LHCN-M2 (cell line): ENCODE results near the gene INTS12. TPM values are rescaled to one million over a fixed set of nuclear protein-coding genes. Genes with fewer than 3 reads are reported as not detected.
"Not testable (repeated sequence)": the region's sequence is repeated elsewhere in the genome, so short reads cannot be mapped to it uniquely, and the experiment has no call there.

Experiments
- DNase-seq: peaks from one replicate; pipeline ENCODE4 v3.0.0-alpha.2; 2012; ENCODE audit warnings: low read depth
- polyA plus RNA-seq: library from polyadenylated mRNA; unstranded; fragments of >200 nt; gene quantifications from one replicate; pipeline ENCODE4 v1.2.1, GENCODE V29; 2012; ENCODE audit warnings: missing spikeins
- total RNA-seq: library from RNA; depleted of rRNA; stranded (reverse); fragments of >200 nt; gene quantifications from 2 replicates; pipeline ENCODE4 v1.2.3, GENCODE V29; 2014; rRNA removed

INTS12 gene
- total RNA-seq: 18.1 and 23.9 TPM in 2 replicates
- polyA plus RNA-seq: 17.2 TPM

- DNase-seq: peak; percentile 91
Measured at GRCh38 chr4:105708181-105709080, at the start of gene INTS12, which contains the start of gene GSTCD. INTS12 (minus strand) TSS chr4:105708689; CDS start chr4:105700005, 8,684 bp downstream. GSTCD (plus strand) TSS chr4:105708784; CDS start chr4:105717614, 8,830 bp downstream.

GRCh38 chr4:105755375-105755774 is 46.9 kb upstream of the INTS12 start:
- no peak for DNase-seq

- no peak for DNase-seq
Measured at GRCh38 chr4:105753361-105753760, 44.9 kb upstream of the INTS12 start.

- no peak for DNase-seq
Measured at GRCh38 chr4:105751718-105752299, 43.3 kb upstream of the INTS12 start.

GRCh38 chr4:105748222-105748621 is 39.7 kb upstream of the INTS12 start:
- DNase-seq: no peak

GRCh38 chr4:105741548-105741947 is 33.1 kb upstream of the INTS12 start:
- peak; percentile 48 for DNase-seq

- DNase-seq: not testable (repeated sequence)
Measured at GRCh38 chr4:105735217-105735616, 26.7 kb upstream of the INTS12 start.

- DNase-seq: not testable (repeated sequence)
Measured at GRCh38 chr4:105729895-105730294, 21.4 kb upstream of the INTS12 start.

GRCh38 chr4:105725623-105726022 is 17.1 kb upstream of the INTS12 start:
- no peak for DNase-seq

GRCh38 chr4:105719204-105719603 is 10.7 kb upstream of the INTS12 start:
- no peak for DNase-seq

- DNase-seq: peak; percentile 57
Measured at GRCh38 chr4:105715692-105716278, 7.3 kb upstream of the INTS12 start.

- DNase-seq: peak; percentile 15
Measured at GRCh38 chr4:105714932-105715331, 6.4 kb upstream of the INTS12 start.

GRCh38 chr4:105714071-105714521 is 5.6 kb upstream of the INTS12 start:
- peak; percentile 76 for DNase-seq

- peak; percentile 23 for DNase-seq
Measured at GRCh38 chr4:105712766-105713165, 4.3 kb upstream of the INTS12 start.

GRCh38 chr4:105710678-105711077 is 2.2 kb upstream of the INTS12 start:
- DNase-seq: peak; percentile 86

GRCh38 chr4:105710012-105710600 is 1.6 kb upstream of the INTS12 start:
- peak; percentile 17 for DNase-seq

GRCh38 chr4:105709081-105709450 is 577 bp upstream of the INTS12 start:
- peak; percentile 13 for DNase-seq

- no peak for DNase-seq
Measured at GRCh38 chr4:105707782-105708180, 708 bp downstream of the INTS12 start.

- no peak for DNase-seq
Measured at GRCh38 chr4:105698607-105699006, 9.9 kb downstream of the INTS12 start.

GRCh38 chr4:105695832-105696231 is 12.7 kb downstream of the INTS12 start:
- not testable (repeated sequence) for DNase-seq

GRCh38 chr4:105694812-105695211 is 13.7 kb downstream of the INTS12 start:
- DNase-seq: not testable (repeated sequence)

GRCh38 chr4:105686571-105686970 is 21.9 kb downstream of the INTS12 start:
- peak; percentile 20 for DNase-seq
